Measurements from ENCODE around the gene ACAT2.

The ACAT2 gene

GRCh38 chr6:159760602-159761057 lies 1.2 kb upstream of the ACAT2 start (continued):
- no peak for TF ChIP-seq ZNF658 (tag by site-specific recombination; IDR thresholded peaks at IDR 0.05)
- no peak for TF ChIP-seq ZNF302 (tag by site-specific recombination; IDR thresholded peaks at IDR 0.05; ENCODE audit: low read depth)
- no peak for TF ChIP-seq ZNF341 (tag by site-specific recombination; IDR thresholded peaks at IDR 0.05; ENCODE audit: low read depth)
- TF ChIP-seq ZNF248 (tag by site-specific recombination; IDR thresholded peaks at IDR 0.05) = no peak
- no peak for TF ChIP-seq YY2 (tag by site-specific recombination; IDR thresholded peaks at IDR 0.05)
- no peak for TF ChIP-seq ZNF514 (tag by site-specific recombination; IDR thresholded peaks at IDR 0.05)
- no peak for TF ChIP-seq ZNF580 (tag by site-specific recombination; IDR thresholded peaks at IDR 0.05)
- TF ChIP-seq SCRT2 (tag by site-specific recombination; IDR thresholded peaks at IDR 0.05) = peak; percentile 90
- peak; percentile 72 for TF ChIP-seq PRDM1 (tag by site-specific recombination; IDR thresholded peaks at IDR 0.05)
- TF ChIP-seq ZBTB48 (tag by site-specific recombination; IDR thresholded peaks at IDR 0.05) = peak; percentile 94
- no peak for TF ChIP-seq ZNF26 (tag by site-specific recombination; IDR thresholded peaks at IDR 0.05)
- no peak for TF ChIP-seq ZNF132 (tag by site-specific recombination; IDR thresholded peaks at IDR 0.05; ENCODE audit: borderline replicate concordance)
- peak; percentile 69 for TF ChIP-seq GLIS1 (tag by site-specific recombination; IDR thresholded peaks at IDR 0.05)
- no peak for TF ChIP-seq CTCF (tag by site-specific recombination; IDR thresholded peaks at IDR 0.05)
- no peak for TF ChIP-seq REPIN1 (tag by site-specific recombination; IDR thresholded peaks at IDR 0.05; ENCODE audit: low read depth)
- TF ChIP-seq ZNF133 (tag by site-specific recombination; IDR thresholded peaks at IDR 0.05) = no peak
- TF ChIP-seq ZNF223 (tag by site-specific recombination; IDR thresholded peaks at IDR 0.05) = no peak
- no peak for TF ChIP-seq ZNF837 (tag by site-specific recombination; IDR thresholded peaks at IDR 0.05)
- no peak for TF ChIP-seq ZBTB7A (tag by site-specific recombination; IDR thresholded peaks at IDR 0.05; ENCODE audit: low read depth)
- TF ChIP-seq IKZF3 (tag by site-specific recombination; IDR thresholded peaks at IDR 0.05) = peak; percentile 74
- TF ChIP-seq ZBTB8A (tag by site-specific recombination; IDR thresholded peaks at IDR 0.05) = no peak
- TF ChIP-seq ZNF707 (tag by site-specific recombination; IDR thresholded peaks at IDR 0.05) = no peak
- no peak for TF ChIP-seq ZNF747 (tag by site-specific recombination; IDR thresholded peaks at IDR 0.05)
- TF ChIP-seq ZNF571 (tag by site-specific recombination; IDR thresholded peaks at IDR 0.05) = no peak
- no peak for TF ChIP-seq ZNF366 (tag by site-specific recombination; conservative IDR thresholded peaks at IDR 0.05)
- no peak for TF ChIP-seq ZNF560 (tag by site-specific recombination; IDR thresholded peaks at IDR 0.05; ENCODE audit: borderline replicate concordance)
- TF ChIP-seq ZNF10 (tag by site-specific recombination; IDR thresholded peaks at IDR 0.05) = no peak
- peak; percentile 89 for TF ChIP-seq ZNF600 (tag by site-specific recombination; IDR thresholded peaks at IDR 0.05)
- no peak for TF ChIP-seq ZNF664 (tag by site-specific recombination; IDR thresholded peaks at IDR 0.05)
- TF ChIP-seq ZNF324 (tag by site-specific recombination; IDR thresholded peaks at IDR 0.05) = no peak
- TF ChIP-seq PATZ1 (tag by site-specific recombination; IDR thresholded peaks at IDR 0.05) = no peak
- TF ChIP-seq ZNF169 (tag by site-specific recombination; IDR thresholded peaks at IDR 0.05) = no peak
- no peak for TF ChIP-seq ZNF292 (tag by site-specific recombination; IDR thresholded peaks at IDR 0.05; ENCODE audit: borderline replicate concordance, low read depth)
- no peak for TF ChIP-seq SETDB1 (IDR thresholded peaks at IDR 0.05; ENCODE audit: insufficient read length, low read length)
